LNCAP (cell line): ENCODE data around the gene SHISA6.

Experiments used
- CTCF ChIP-seq: fragments of 450-650 bp; IDR thresholded peaks from 2 replicates; pipeline ENCODE4 v1.5.1; 2017; ENCODE audit warnings: mild to moderate bottlenecking

SHISA6 gene

GRCh38 chr17:11332706-11333105 is 91.7 kb downstream of the SHISA6 start:
- no peak for TF ChIP-seq CTCF

GRCh38 chr17:11334493-11334892 is 93.5 kb downstream of the SHISA6 start:
- TF ChIP-seq CTCF, result no peak

GRCh38 chr17:11336290-11336689 is 95.3 kb downstream of the SHISA6 start:
- no peak for TF ChIP-seq CTCF

GRCh38 chr17:11340803-11341202 is 99.8 kb downstream of the SHISA6 start:
- TF ChIP-seq CTCF, result no peak

- no peak for TF ChIP-seq CTCF
Measured at GRCh38 chr17:11342138-11342537, 101.1 kb downstream of the SHISA6 start.

- TF ChIP-seq CTCF, result no peak
Measured at GRCh38 chr17:11349106-11349505, 108.1 kb downstream of the SHISA6 start.

GRCh38 chr17:11351479-11351878 is 110.5 kb downstream of the SHISA6 start:
- TF ChIP-seq CTCF, result no peak

- no peak for TF ChIP-seq CTCF
Measured at GRCh38 chr17:11353601-11354000, 112.6 kb downstream of the SHISA6 start.
